ENCODE data around the gene ADPRS. TPM values are rescaled to one million over a fixed set of nuclear protein-coding genes. Genes with fewer than 3 reads are reported as not detected.

ADPRS gene
- total and polyA plus RNA-seq, 2 experiments from 2014 or later, result 22.6 to 46.6 TPM

- Histone ChIP-seq H3K36me3 (ENCODE audit: insufficient read depth) (no peaks in the 10 kb centered on the region), H3K27ac (ENCODE audit: low read depth) (no peak overlapping the region), H3K4me3 (no peak overlapping the region), H3K79me2 (replicated peaks; ENCODE audit: insufficient read depth) (no peaks in the 10 kb centered on the region), H3K9me2 (ENCODE audit: insufficient read depth) (no peaks in the 10 kb centered on the region), H3K27me3 (ENCODE audit: insufficient read depth) (peaks cover 9% of the 10 kb centered on the region; the same call in 1 of the 2 replicates), H2AFZ (no peak overlapping the region), H3K4me2 (no peak overlapping the region), H4K20me1 (replicated peaks; ENCODE audit: insufficient read depth) (no peaks in the 10 kb centered on the region), H3K4me1 (ENCODE audit: insufficient read depth) (no peaks in the 10 kb centered on the region), H3F3A (replicated peaks; ENCODE audit: low read depth) (0 out of 2 replicates have a peak, but pooled peaks cover 8% of the 10 kb centered on the region)
- H3K4me3 Mint-ChIP-seq, result no peak overlapping the region
- H3K36me3 Mint-ChIP-seq (ENCODE audit: low read depth), result no peaks in the 10 kb centered on the region
- DNase-seq (ENCODE audit: low spot score), result no peak
- no peaks in the 10 kb centered on the region for H3K9me3 Mint-ChIP-seq
- peaks cover 6% of the 10 kb centered on the region; the same call in 1 of the 3 replicates for H3K4me1 Mint-ChIP-seq
- TF ChIP-seq CTCF (conservative IDR thresholded peaks at IDR 0.05; ENCODE audit: low read depth in 2 of 2) (no peak), CREB1 (CRISPR knock-in tag; IDR thresholded peaks at IDR 0.05; ENCODE audit: low read depth) (no peak), REST (IDR thresholded peaks at IDR 0.05; ENCODE audit: unreplicated experiment) (no peak), EZH2phosphoT487 (IDR thresholded peaks at IDR 0.05; ENCODE audit: unreplicated experiment) (no peak), ETS1 (IDR thresholded peaks at IDR 0.05) (no peak), POLR2AphosphoS5 (IDR thresholded peaks at IDR 0.05; ENCODE audit: low read depth) (no peak), ZNF462 (CRISPR knock-in tag; IDR thresholded peaks at IDR 0.05) (no peak), JUNB (IDR thresholded peaks at IDR 0.05; ENCODE audit: unreplicated experiment) (no peak), STAT1 (IDR thresholded peaks at IDR 0.05; ENCODE audit: unreplicated experiment) (no peak), NANOG (IDR thresholded peaks at IDR 0.05; ENCODE audit: borderline replicate concordance) (no peak), EZH2 (IDR thresholded peaks at IDR 0.05; ENCODE audit: low read depth, unreplicated experiment) (no peak), ZNF114 (CRISPR knock-in tag; IDR thresholded peaks at IDR 0.05) (no peak)
- H3K27ac Mint-ChIP-seq, result no peak overlapping the region
- ATAC-seq, result no peak
- peaks cover 6% of the 10 kb centered on the region for H3K27me3 Mint-ChIP-seq (ENCODE audit: insufficient read depth, low read depth, poor library complexity)
Observed at GRCh38 chr1:36080236-36080635, 8.5 kb upstream of the ADPRS start.

Data from GM23338 (cell line).